ENCODE data around the gene PFN3. TPM values are rescaled to one million over a fixed set of nuclear protein-coding genes. Genes with fewer than 3 reads are reported as not detected.

Gene PFN3
- total and polyA plus RNA-seq, 2 of the 4 experiments (the other 2 are of a cell fraction) = not detected

DNA sequence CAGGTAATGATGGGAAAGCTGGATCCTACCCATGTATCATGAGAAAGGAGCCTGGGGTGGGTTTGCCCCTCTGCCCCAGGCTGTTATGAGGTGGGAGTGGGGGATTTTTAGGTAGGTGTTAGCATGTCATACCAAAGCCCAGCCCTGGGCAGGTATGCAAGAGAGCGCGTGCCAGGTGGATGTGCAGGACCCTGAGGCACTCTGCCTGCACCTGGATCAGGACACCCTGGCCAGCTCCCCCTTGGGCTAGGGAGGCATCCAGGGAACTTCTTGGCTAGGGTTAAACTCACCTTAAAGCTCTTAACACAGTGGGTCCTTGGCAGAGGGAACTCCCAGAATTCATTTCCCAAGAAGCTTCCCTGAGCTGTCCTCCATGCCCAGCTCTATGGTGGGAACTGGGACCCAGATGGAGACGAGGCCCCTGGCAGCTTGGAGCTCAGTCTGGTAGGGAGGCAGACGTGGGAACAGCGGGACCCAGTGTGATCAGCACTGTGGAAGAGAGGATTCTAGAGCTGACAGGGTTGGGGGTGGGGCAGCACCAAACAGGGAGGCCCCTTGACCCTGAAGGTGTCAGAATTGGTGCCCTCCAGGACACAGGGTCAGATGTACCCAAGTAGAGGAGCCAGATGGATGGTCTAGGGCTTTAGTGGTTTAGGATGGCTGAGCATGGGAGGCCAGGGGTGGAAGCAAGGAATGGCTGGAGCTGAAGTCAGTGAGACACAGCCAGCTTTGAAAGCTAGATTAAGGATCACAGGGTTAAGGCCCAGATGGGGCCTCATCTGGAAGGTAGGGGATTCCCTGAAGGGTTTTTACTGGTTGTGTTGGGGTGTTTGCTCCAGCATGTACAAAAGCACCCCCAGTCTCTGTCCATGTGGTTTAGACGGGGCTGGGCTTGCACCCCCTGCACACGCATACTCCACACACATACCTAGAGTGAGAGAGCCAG is 43.9 kb upstream of the PFN3 start (continued):
- TF ChIP-seq SMC3 (IDR thresholded peaks at IDR 0.05; ENCODE audit: low read depth, low read length) (no peak), CEBPB (IDR thresholded peaks at IDR 0.05; ENCODE audit: low read depth, low read length) (no peak)

DNA sequence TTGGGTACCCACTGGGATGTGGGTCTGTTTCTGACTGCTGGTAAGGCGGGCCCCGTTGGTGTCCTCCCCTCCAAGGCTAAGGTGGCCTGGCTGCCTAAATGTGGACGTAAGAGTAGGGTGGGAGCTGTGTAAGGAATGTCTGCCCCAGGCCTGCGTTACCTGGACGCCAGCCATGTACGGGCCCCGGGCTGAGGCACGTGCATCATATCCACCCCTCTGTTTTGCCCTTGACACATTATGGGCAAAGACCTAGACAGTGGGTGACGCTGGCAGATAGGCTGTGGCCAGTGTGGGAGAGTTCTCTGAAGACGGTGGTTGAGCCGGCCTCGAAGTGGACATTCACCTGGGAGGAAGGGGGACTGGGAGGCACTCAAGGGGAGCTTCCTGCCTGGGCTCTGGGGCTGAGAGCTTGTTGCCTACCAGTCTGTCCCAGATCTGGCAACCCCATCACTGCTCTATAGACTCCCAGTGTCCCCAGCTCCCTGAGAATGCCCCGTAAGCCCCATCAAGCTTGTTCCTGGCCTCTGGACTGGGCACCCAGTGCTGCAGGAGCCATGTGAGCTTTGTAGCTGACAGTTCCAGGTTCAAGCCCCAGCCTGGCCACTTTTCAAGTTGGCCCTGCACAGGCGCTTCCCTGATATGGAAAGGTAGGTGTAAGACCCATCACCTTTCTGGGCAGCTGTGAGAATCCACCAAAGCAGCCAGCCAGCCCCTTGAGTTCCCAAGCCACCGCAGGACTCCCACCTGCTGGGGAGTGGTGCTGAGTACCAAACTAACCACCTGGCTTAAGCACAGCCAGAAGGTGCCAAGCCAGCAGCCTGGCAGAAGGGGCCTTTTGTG is 42.9 kb upstream of the PFN3 start:
- 100% methylated on average over 1 of the region's 15 CpGs; no CpG with 5 or more reads in 1 of the 2 experiments for WGBS, 2 experiments (ENCODE audit: extremely low coverage in 2 of 2, insufficient read length in 1 of 2)
- Histone ChIP-seq H3K23ac (ENCODE audit: low read depth, low read length) (no peak overlapping the region), H3K56ac (ENCODE audit: extremely low read depth, insufficient read depth, low read length) (no peak overlapping the region), H2BK20ac (ENCODE audit: low read depth, low read length) (no peak overlapping the region), H2BK5ac (ENCODE audit: low read depth, low read length, poor library complexity, severe bottlenecking) (no peak overlapping the region), H3K4ac (ENCODE audit: low read depth, low read length) (no peak overlapping the region), H4K91ac (ENCODE audit: insufficient read depth, low read depth, low read length) (no peak overlapping the region), H4K5ac (ENCODE audit: low read depth, low read length) (no peak overlapping the region), H3K9me3 (ENCODE audit: control insufficient read depth, insufficient read depth, low read length) (no peaks in the 10 kb centered on the region), H3K27ac (ENCODE audit: insufficient read depth, low read length) (no peak overlapping the region), H3K18ac (ENCODE audit: low read depth, low read length) (no peak overlapping the region), H4K20me1 (ENCODE audit: insufficient read depth, low read length) (peaks cover 11% of the 10 kb centered on the region; the same call in 1 of the 2 replicates), H3K4me3 (ENCODE audit: insufficient read depth, low read depth, low read length) (no peak overlapping the region), H2BK15ac (ENCODE audit: low read depth, low read length) (no peak overlapping the region), H4K8ac (ENCODE audit: low read depth in 2 of 2, low read length in 2 of 2) (no peak overlapping the region), H2AFZ (replicated peaks; ENCODE audit: low read length, poor library complexity) (no peak overlapping the region), H3K9ac (ENCODE audit: low read depth, low read length) (no peak overlapping the region), H3K36me3 (ENCODE audit: control insufficient read depth, insufficient read depth, low read length) (peaks cover 6% of the 10 kb centered on the region; the same call in 1 of the 2 replicates), H3K14ac (replicated peaks; ENCODE audit: low read depth, low read length) (no peak overlapping the region), H2AK9ac (replicated peaks; ENCODE audit: low read depth, low read length, poor library complexity) (no peak overlapping the region), H3K27me3 (ENCODE audit: control insufficient read depth, insufficient read depth, low read length) (no peaks in the 10 kb centered on the region), H3K4me2 (ENCODE audit: low read depth, low read length) (no peak overlapping the region), H3K79me1 (ENCODE audit: low read depth in 1 of 2, low read length in 2 of 2) (peaks cover 0 to 4% of the 10 kb centered on the region in 2 experiments; a peak in 1 of 4 replicates), H2BK120ac (ENCODE audit: low read depth, low read length) (no peak overlapping the region), H3K9me1 (ENCODE audit: insufficient read depth, low read length) (peaks cover 4% of the 10 kb centered on the region; the same call in 1 of the 2 replicates), H2AK5ac (ENCODE audit: low read depth, low read length) (no peak overlapping the region; the same call in 1 of the 2 replicates), H3K4me1 (ENCODE audit: control insufficient read depth, insufficient read depth, low read length) (peaks cover 10% of the 10 kb centered on the region)
- DNase-seq (no peak), ATAC-seq (ENCODE audit: low read depth) (no peak)
- CTCF ChIA-PET = no interaction called here
- POLR2A ChIA-PET (ENCODE audit: unreplicated experiment) = no interaction called here
- in situ Hi-C loops (cut with MboI; ENCODE audit: low sequenced_read_pairs) = no loop called here
- intact Hi-C loops (cut with micrococcal nuclease) = no loop called here
- no TSS peak for BruUV-seq (replicated peaks)
- dilution Hi-C loops (cut with HindIII; ENCODE audit: low sequenced_read_pairs, unreplicated experiment) = no loop called here
- TF ChIP-seq MAFK (IDR thresholded peaks at IDR 0.05; ENCODE audit: low read depth, low read length) (no peak), POLR2A (IDR thresholded peaks at IDR 0.05; ENCODE audit: low read depth, low read length) (no peak), FOS (IDR thresholded peaks at IDR 0.05; ENCODE audit: low read depth, low read length) (no peak), RAD21 (IDR thresholded peaks at IDR 0.05; ENCODE audit: low read length) (no peak), CEBPB (IDR thresholded peaks at IDR 0.05; ENCODE audit: low read depth, low read length) (no peak), BHLHE40 (IDR thresholded peaks at IDR 0.05; ENCODE audit: low read depth, low read length) (no peak), NFE2L2 (IDR thresholded peaks at IDR 0.05; ENCODE audit: low read depth, low read length) (no peak), RCOR1 (IDR thresholded peaks at IDR 0.05; ENCODE audit: insufficient replicate concordance, low read length) (no peak)
- TF ChIP-seq, protein P1, sequence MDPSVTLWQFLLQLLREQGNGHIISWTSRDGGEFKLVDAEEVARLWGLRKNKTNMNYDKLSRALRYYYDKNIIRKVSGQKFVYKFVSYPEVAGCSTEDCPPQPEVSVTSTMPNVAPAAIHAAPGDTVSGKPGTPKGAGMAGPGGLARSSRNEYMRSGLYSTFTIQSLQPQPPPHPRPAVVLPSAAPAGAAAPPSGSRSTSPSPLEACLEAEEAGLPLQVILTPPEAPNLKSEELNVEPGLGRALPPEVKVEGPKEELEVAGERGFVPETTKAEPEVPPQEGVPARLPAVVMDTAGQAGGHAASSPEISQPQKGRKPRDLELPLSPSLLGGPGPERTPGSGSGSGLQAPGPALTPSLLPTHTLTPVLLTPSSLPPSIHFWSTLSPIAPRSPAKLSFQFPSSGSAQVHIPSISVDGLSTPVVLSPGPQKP (IDR thresholded peaks at IDR 0.05; ENCODE audit: borderline replicate concordance, low read depth, low read length) = no peak
- TF ChIP-seq, protein P2, sequence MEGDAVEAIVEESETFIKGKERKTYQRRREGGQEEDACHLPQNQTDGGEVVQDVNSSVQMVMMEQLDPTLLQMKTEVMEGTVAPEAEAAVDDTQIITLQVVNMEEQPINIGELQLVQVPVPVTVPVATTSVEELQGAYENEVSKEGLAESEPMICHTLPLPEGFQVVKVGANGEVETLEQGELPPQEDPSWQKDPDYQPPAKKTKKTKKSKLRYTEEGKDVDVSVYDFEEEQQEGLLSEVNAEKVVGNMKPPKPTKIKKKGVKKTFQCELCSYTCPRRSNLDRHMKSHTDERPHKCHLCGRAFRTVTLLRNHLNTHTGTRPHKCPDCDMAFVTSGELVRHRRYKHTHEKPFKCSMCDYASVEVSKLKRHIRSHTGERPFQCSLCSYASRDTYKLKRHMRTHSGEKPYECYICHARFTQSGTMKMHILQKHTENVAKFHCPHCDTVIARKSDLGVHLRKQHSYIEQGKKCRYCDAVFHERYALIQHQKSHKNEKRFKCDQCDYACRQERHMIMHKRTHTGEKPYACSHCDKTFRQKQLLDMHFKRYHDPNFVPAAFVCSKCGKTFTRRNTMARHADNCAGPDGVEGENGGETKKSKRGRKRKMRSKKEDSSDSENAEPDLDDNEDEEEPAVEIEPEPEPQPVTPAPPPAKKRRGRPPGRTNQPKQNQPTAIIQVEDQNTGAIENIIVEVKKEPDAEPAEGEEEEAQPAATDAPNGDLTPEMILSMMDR (conservative IDR thresholded peaks at IDR 0.05; ENCODE audit: low read depth, low read length) = no peak

Measured in IMR-90 (cell line).